GM04503 (cell line): ENCODE data around the gene RAPSN.

Source experiments
- DNase-seq: peaks from one replicate; pipeline ENCODE4 v3.0.0-alpha.2; 2012; ENCODE audit warnings: low read depth

Gene RAPSN

GRCh38 chr11:47464483-47464882, 15.5 kb upstream of the RAPSN start:
- no peak for DNase-seq

GRCh38 chr11:47461876-47462275, 12.9 kb upstream of the RAPSN start:
- no peak for DNase-seq

- no peak for DNase-seq
Measured at GRCh38 chr11:47460571-47461235, 11.8 kb upstream of the RAPSN start.

GRCh38 chr11:47454258-47454671, 5.3 kb upstream of the RAPSN start:
- DNase-seq, result peak; percentile 47

GRCh38 chr11:47453365-47453764, 4.4 kb upstream of the RAPSN start:
- DNase-seq, result no peak

GRCh38 chr11:47451990-47452389, 3.1 kb upstream of the RAPSN start:
- no peak for DNase-seq

- DNase-seq, result no peak
Measured at GRCh38 chr11:47451436-47451835, 2.5 kb upstream of the RAPSN start.

- no peak for DNase-seq
Measured at GRCh38 chr11:47449541-47449940, 605 bp upstream of the RAPSN start.

- DNase-seq, result no peak
Measured at GRCh38 chr11:47447906-47448305, 1.0 kb downstream of the RAPSN start.

- no peak for DNase-seq
Measured at GRCh38 chr11:47446833-47447232, 2.1 kb downstream of the RAPSN start.

GRCh38 chr11:47445840-47446239, 3.1 kb downstream of the RAPSN start:
- no peak for DNase-seq

- no peak for DNase-seq
Measured at GRCh38 chr11:47443817-47444216, 5.1 kb downstream of the RAPSN start.

- DNase-seq, result no peak
Measured at GRCh38 chr11:47443028-47443700, 5.8 kb downstream of the RAPSN start.

- no peak for DNase-seq
Measured at GRCh38 chr11:47442514-47442913, 6.4 kb downstream of the RAPSN start.

- DNase-seq, result no peak
Measured at GRCh38 chr11:47441421-47441820, 7.5 kb downstream of the RAPSN start.

GRCh38 chr11:47440054-47440476, 8.9 kb downstream of the RAPSN start:
- no peak for DNase-seq

GRCh38 chr11:47438721-47439120, 10.2 kb downstream of the RAPSN start:
- DNase-seq, result no peak

GRCh38 chr11:47437746-47438418, 11.1 kb downstream of the RAPSN start:
- DNase-seq, result no peak

GRCh38 chr11:47437218-47437745, 11.7 kb downstream of the RAPSN start:
- no peak for DNase-seq

GRCh38 chr11:47436726-47437125, 12.2 kb downstream of the RAPSN start:
- DNase-seq, result no peak

- DNase-seq, result no peak
Measured at GRCh38 chr11:47435687-47436086, 13.2 kb downstream of the RAPSN start.

GRCh38 chr11:47434011-47434786, 14.7 kb downstream of the RAPSN start:
- peak; percentile 91 for DNase-seq
